H1 (cell line): ENCODE measurements around the gene PIK3R5. TPM values are rescaled to one million over a fixed set of nuclear protein-coding genes. Genes with fewer than 3 reads are reported as not detected.

ENCODE experiments used
- CTCF ChIA-PET: fragments of 300-600 bp; sonication (Branson Sonifier 250); formaldehyde crosslinking; loops from one replicate; lab custom pipeline; 2021; ENCODE audit not compliant: partially characterized antibody; lab: Charles Lee
- POLR2A ChIA-PET: fragments of 300-600 bp; sonication (Branson Sonifier 250); formaldehyde crosslinking; loops from one replicate; lab custom pipeline; 2021; ENCODE audit warnings: inconsistent platforms; ENCODE audit not compliant: partially characterized antibody; lab: Charles Lee
- DNase-seq, 2 experiments: peaks; one replicate each; pipeline versions ENCODE4 v3.0.0 to v3.0.0-alpha.2; 2010 to 2022; ENCODE audit warnings: low spot score in 2 of 2, low read depth in 1 of 2, mixed read lengths in 1 of 2
- FAIRE-seq: peaks from 2 replicates; lab custom pipeline; 2011; peaks lifted over from hg19 to GRCh38; lab: Jason Lieb, UNC
- H2AFZ ChIP-seq: 2 replicates; pipeline ENCODE4 v1.8.1; 2012; ENCODE audit warnings: low read length, inconsistent platforms
- H2AK5ac ChIP-seq: 2 replicates; pipeline ENCODE4 v1.6.1; 2013; ENCODE audit warnings: low read depth, low read length
- H2BK120ac ChIP-seq: replicated peaks from 2 replicates; pipeline ENCODE3; 2013; ENCODE audit warnings: low read depth, low read length, inconsistent platforms
- H2BK12ac ChIP-seq: 2 replicates; pipeline ENCODE4 v1.6.1; 2013; ENCODE audit warnings: low read depth, low read length
- H2BK15ac ChIP-seq: 2 replicates; pipeline ENCODE4 v1.6.1; 2013; ENCODE audit warnings: low read length
- H2BK20ac ChIP-seq: 2 replicates; pipeline ENCODE4 v1.6.1; 2013; ENCODE audit warnings: low read length
- H2BK5ac ChIP-seq: 2 replicates; pipeline ENCODE4 v1.6.1; 2013; ENCODE audit warnings: low read depth, low read length
- H3K14ac ChIP-seq: 2 replicates; pipeline ENCODE4 v1.6.1; 2013; ENCODE audit warnings: inconsistent platforms; ENCODE audit not compliant: insufficient read length
- H3K18ac ChIP-seq: 2 replicates; pipeline ENCODE4 v1.6.1; 2013; ENCODE audit warnings: low read length; ENCODE audit errors: extremely low read depth
- H3K23ac ChIP-seq: 2 replicates; pipeline ENCODE4 v1.6.1; 2013; ENCODE audit warnings: inconsistent platforms; ENCODE audit not compliant: insufficient read length
- H3K23me2 ChIP-seq: 2 replicates; pipeline ENCODE4 v1.6.1; 2013; ENCODE audit warnings: low read depth, low read length
- H3K27ac ChIP-seq: 2 replicates; pipeline ENCODE4 v1.6.1; 2011; ENCODE audit warnings: low read depth, low read length, inconsistent platforms
- H3K27me3 ChIP-seq, 4 experiments: replicated peaks in 1 of 4; 1 replicate in 1 of 4; 2 replicates in 3 of 4; pipeline versions ENCODE4 v1.6.1 to v1.8.1; 2011 to 2013; ENCODE audit warnings: low read length in 3 of 4, mild to moderate bottlenecking in 3 of 4, inconsistent platforms in 2 of 4, mixed read lengths in 2 of 4, moderate library complexity in 1 of 4; ENCODE audit not compliant: control insufficient read depth in 3 of 4, insufficient read depth in 3 of 4; ENCODE audit errors: extremely low read depth in 1 of 4
- H3K36me3 ChIP-seq, 4 experiments: 2 replicates each; pipeline versions ENCODE4 v1.6.1 to v1.8.1; 2011 to 2013; ENCODE audit warnings: mild to moderate bottlenecking in 4 of 4, low read length in 3 of 4, moderate library complexity in 2 of 4, control low read depth in 1 of 4, inconsistent platforms in 1 of 4; ENCODE audit not compliant: insufficient read depth in 4 of 4, control insufficient read depth in 2 of 4
- H3K4ac ChIP-seq: replicated peaks from 2 replicates; pipeline ENCODE3; 2013; ENCODE audit warnings: low read length, low read depth, mixed read lengths, inconsistent platforms; ENCODE audit not compliant: insufficient read length
- H3K4me1 ChIP-seq, 4 experiments: replicated peaks in 1 of 4; 1 replicate in 1 of 4; 2 replicates in 3 of 4; pipeline versions ENCODE4 v1.6.1 to v1.8.1; 2011 to 2013; ENCODE audit warnings: low read length in 3 of 4, inconsistent platforms in 2 of 4, mixed read lengths in 1 of 4; ENCODE audit not compliant: insufficient read depth in 4 of 4, control insufficient read depth in 3 of 4
- H3K4me2 ChIP-seq, 2 experiments: 2 replicates each; pipeline versions ENCODE4 v1.6.1 to v1.8.1; 2011 to 2013; ENCODE audit warnings: low read depth in 2 of 2, low read length in 2 of 2, control low read depth in 1 of 2, inconsistent platforms in 1 of 2, mild to moderate bottlenecking in 1 of 2; ENCODE audit not compliant: insufficient read depth in 1 of 2
- H3K4me3 ChIP-seq, 4 experiments: fragments of 200-600, 300-600 bp in 1 of 4; sonication (generic), shearing (Covaris generic), sonication (Bioruptor Twin) in 1 of 4; 2 replicates each; pipeline versions ENCODE4 v1.5.1 to v1.8.1; 2011 to 2016; ENCODE audit warnings: low read length in 4 of 4, low read depth in 3 of 4, control low read depth in 2 of 4, inconsistent platforms in 2 of 4, mild to moderate bottlenecking in 2 of 4, mixed read lengths in 1 of 4, moderate library complexity in 1 of 4; ENCODE audit not compliant: insufficient read depth in 2 of 4; ENCODE audit errors: extremely low read depth in 1 of 4
- H3K56ac ChIP-seq: replicated peaks from 2 replicates; pipeline ENCODE3; 2013; ENCODE audit warnings: low read depth, mild to moderate bottlenecking, mixed read lengths, low read length, inconsistent platforms; ENCODE audit not compliant: insufficient read length
- H3K79me1 ChIP-seq: 2 replicates; pipeline ENCODE4 v1.6.1; 2013; ENCODE audit warnings: low read depth, low read length, control low read depth
- H3K79me2 ChIP-seq, 2 experiments: 2 replicates each; pipeline versions ENCODE4 v1.6.1 to v1.8.1; 2012 to 2013; ENCODE audit warnings: low read length in 2 of 2, mild to moderate bottlenecking in 2 of 2, inconsistent platforms in 1 of 2; ENCODE audit not compliant: insufficient read depth in 2 of 2, control insufficient read depth in 1 of 2
- H3K9ac ChIP-seq, 4 experiments: replicated peaks in 1 of 4; 1 replicate in 1 of 4; 2 replicates in 3 of 4; pipeline versions ENCODE4 v1.6.1 to v1.8.1; 2011 to 2013; ENCODE audit warnings: low read depth in 3 of 4, low read length in 3 of 4, control low read depth in 2 of 4, mild to moderate bottlenecking in 2 of 4, moderate library complexity in 2 of 4, inconsistent platforms in 1 of 4; ENCODE audit errors: extremely low read depth in 1 of 4
- H3K9me3 ChIP-seq, 2 experiments: 2 replicates each; pipeline versions ENCODE4 v1.6.1 to v1.8.1; 2012 to 2013; ENCODE audit warnings: mild to moderate bottlenecking in 2 of 2, moderate library complexity in 2 of 2, control low read depth in 1 of 2, inconsistent platforms in 1 of 2, low read depth in 1 of 2, low read length in 1 of 2, mixed read lengths in 1 of 2; ENCODE audit not compliant: insufficient read depth in 2 of 2
- H4K20me1 ChIP-seq, 2 experiments: replicated peaks in 1 of 2; 2 replicates each; pipeline versions ENCODE3 to v1.8.1; 2011 to 2013; ENCODE audit warnings: inconsistent platforms in 2 of 2, low read length in 2 of 2, mild to moderate bottlenecking in 1 of 2; ENCODE audit not compliant: insufficient read depth in 2 of 2, control insufficient read depth in 1 of 2
- H4K5ac ChIP-seq: 2 replicates; pipeline ENCODE4 v1.6.1; 2013; ENCODE audit warnings: low read length, low read depth, mixed read lengths, inconsistent platforms; ENCODE audit not compliant: insufficient read length
- H4K8ac ChIP-seq: 2 replicates; pipeline ENCODE4 v1.8.0; 2013; ENCODE audit warnings: mild to moderate bottlenecking, moderate library complexity, low read length, inconsistent platforms; ENCODE audit not compliant: insufficient read depth; ENCODE audit errors: extremely low read depth
- H4K91ac ChIP-seq: replicated peaks from 2 replicates; pipeline ENCODE3; 2013; ENCODE audit warnings: low read length, mixed read lengths, inconsistent platforms; ENCODE audit not compliant: insufficient read length
- BACH1 ChIP-seq: IDR thresholded peaks from 2 replicates; pipeline ENCODE4 v1.6.1; 2012; ENCODE audit warnings: low read length, improper control_type of control experiment
- CBX5 ChIP-seq: fragments of 300-800, 300-1000 bp; sonication (generic); IDR thresholded peaks from 2 replicates; pipeline ENCODE4 v1.7.1; 2016; ENCODE audit warnings: antibody characterized with exemption, low read length, low read depth
- JUND ChIP-seq: IDR thresholded peaks from 2 replicates; pipeline ENCODE4 v1.6.1; 2011; ENCODE audit warnings: mild to moderate bottlenecking, improper control_type of control experiment, low read length
- WGBS, 2 experiments: shearing (Covaris generic) in 1 of 2; methylation state at CpG; one replicate each; pipeline versions ENCODE4 v1.1.6 to v1.1.7; 2013 to 2015; ENCODE audit warnings: low lambda C conversion rate in 2 of 2, mixed read lengths in 2 of 2, inconsistent platforms in 1 of 2, low coverage in 1 of 2, missing lambda C conversion rate in 1 of 2; ENCODE audit not compliant: insufficient replicate concordance in 2 of 2, insufficient coverage in 1 of 2, insufficient read length in 1 of 2; ENCODE audit errors: extremely low coverage in 1 of 2, missing lambda C conversion rate in 1 of 2; 5-methylcytosine and 5-hydroxymethylcytosine counted together
- polyA plus RNA-seq, 7 experiments: library from polyadenylated mRNA; depleted of rRNA in 3 of 7; stranded (reverse) in 5 of 7; unstranded in 2 of 7; fragments of >200 nt in 5 of 7; fragments of 200-250 nt in 2 of 7; gene quantifications; 1 replicate in 5 of 7; 2 replicates in 1 of 7; 4 replicates in 1 of 7; pipeline versions ENCODE4 v1.2.1 to v1.2.3, GENCODE V29; 2011 to 2013; ENCODE audit warnings: missing spikeins in 2 of 7, mixed read lengths in 2 of 7
- total RNA-seq: library from RNA; stranded (reverse); fragmentation: NEBNext Ultra II Directional; extraction: Animal tissue kit (Norgen Biotek cat#: 25700); gene quantifications from 2 replicates; pipeline ENCODE4 v1.2.1, GENCODE V29; 2021

Gene PIK3R5
- total and polyA plus RNA-seq, 2 of the 8 experiments (the other 6 are each of a cell fraction or from before 2014, with no cell fraction given), result 2.7 to 4.3 TPM

GRCh38 chr17:8892338-8892690 is 73.2 kb downstream of the PIK3R5 start:
- FAIRE-seq, result no peak
- Histone ChIP-seq H3K14ac (no peak overlapping the region), H3K23ac (no peak overlapping the region), H3K36me3 (no peaks in the 10 kb centered on the region), H2BK12ac (no peak overlapping the region), H3K4me1 (peaks cover 0 to 15% (median 10%) of the 10 kb centered on the region in 4 experiments; a peak in 4 of 7 replicates), H2AFZ (no peak overlapping the region), H3K79me2 (no peaks in the 10 kb centered on the region), H4K20me1 (no peaks in the 10 kb centered on the region), H4K8ac (no peak overlapping the region), H3K23me2 (peaks cover 3% of the 10 kb centered on the region; the same call in 1 of the 2 replicates), H3K27ac (no peak overlapping the region), H3K56ac (no peak overlapping the region), H2BK120ac (no peak overlapping the region), H3K18ac (no peak overlapping the region), H4K5ac (no peak overlapping the region), H3K9ac (no peak overlapping the region), H3K4me2 (no peak overlapping the region), H3K4ac (no peak overlapping the region), H2BK5ac (no peak overlapping the region), H2BK15ac (no peak overlapping the region), H4K91ac (no peak overlapping the region), H3K9me3 (no peaks in the 10 kb centered on the region), H3K27me3 (no peaks in the 10 kb centered on the region; a peak in 1 of 7 replicates), H2AK5ac (no peak overlapping the region), H3K79me1 (no peaks in the 10 kb centered on the region), H2BK20ac (no peak overlapping the region), H3K4me3 (no peak overlapping the region)
- CTCF ChIA-PET, result interaction anchor here (0.7 to 10.4 kb wide), 4 partner anchors 8 to 106 kb away, joined by 3 to 107 read pairs (median 53); no protein-coding TSS in a partner anchor
- POLR2A ChIA-PET, result no interaction called here
- 86% methylated on average over 6 of the region's 6 CpGs; no CpG with 5 or more reads in 1 of the 2 experiments for WGBS, 2 experiments
- DNase-seq, result no peak
- TF ChIP-seq CBX5, result no peak
- no peak for TF ChIP-seq JUND
- no peak for TF ChIP-seq BACH1
